Gastrocnemius medialis (tissue), 4 donors: ENCODE data around the gene NLRP13.

Experiments used
- POLR2A ChIP-seq, 2 donors: fragments of 450-650 bp; IDR thresholded peaks; one replicate each; pipeline ENCODE4 v1.6.1; 2017; ENCODE audit warnings: antibody characterized with exemption in 2 of 2, mild to moderate bottlenecking in 2 of 2, moderate library complexity in 2 of 2
- TF ChIP-seq, protein P1 (sequence below), 5 experiments: fragments of 450-650 bp in 3 of 5; fragments of 200-600 bp in 2 of 5; sonication (generic) in 2 of 5; IDR thresholded peaks in 4 of 5; conservative IDR thresholded peaks in 1 of 5; 1 replicate in 4 of 5; 2 replicates in 1 of 5; pipeline ENCODE4 v1.5.1; 2016 to 2019; ENCODE audit warnings: antibody characterized with exemption in 5 of 5, mild to moderate bottlenecking in 3 of 5, moderate library complexity in 3 of 5

- TF ChIP-seq, protein P1, sequence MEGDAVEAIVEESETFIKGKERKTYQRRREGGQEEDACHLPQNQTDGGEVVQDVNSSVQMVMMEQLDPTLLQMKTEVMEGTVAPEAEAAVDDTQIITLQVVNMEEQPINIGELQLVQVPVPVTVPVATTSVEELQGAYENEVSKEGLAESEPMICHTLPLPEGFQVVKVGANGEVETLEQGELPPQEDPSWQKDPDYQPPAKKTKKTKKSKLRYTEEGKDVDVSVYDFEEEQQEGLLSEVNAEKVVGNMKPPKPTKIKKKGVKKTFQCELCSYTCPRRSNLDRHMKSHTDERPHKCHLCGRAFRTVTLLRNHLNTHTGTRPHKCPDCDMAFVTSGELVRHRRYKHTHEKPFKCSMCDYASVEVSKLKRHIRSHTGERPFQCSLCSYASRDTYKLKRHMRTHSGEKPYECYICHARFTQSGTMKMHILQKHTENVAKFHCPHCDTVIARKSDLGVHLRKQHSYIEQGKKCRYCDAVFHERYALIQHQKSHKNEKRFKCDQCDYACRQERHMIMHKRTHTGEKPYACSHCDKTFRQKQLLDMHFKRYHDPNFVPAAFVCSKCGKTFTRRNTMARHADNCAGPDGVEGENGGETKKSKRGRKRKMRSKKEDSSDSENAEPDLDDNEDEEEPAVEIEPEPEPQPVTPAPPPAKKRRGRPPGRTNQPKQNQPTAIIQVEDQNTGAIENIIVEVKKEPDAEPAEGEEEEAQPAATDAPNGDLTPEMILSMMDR (IDR thresholded peaks at IDR 0.05 in 4 of 5, conservative IDR thresholded peaks at IDR 0.05 in 1 of 5) = no peak
- TF ChIP-seq POLR2A (IDR thresholded peaks at IDR 0.05) = no peak
These were observed 54.9 kb downstream of the NLRP13 start for GRCh38 chr19:55877211-55877610.
